HCT116 (cell line): Measurements from ENCODE around the gene DOCK9. TPM values are rescaled to one million over a fixed set of nuclear protein-coding genes. Genes with fewer than 3 reads are reported as not detected.

Experiments
- ATAC-seq: fragments of 200-7000 bp; cut with Tn5 transposase; 2 replicates; pipeline ENCODE4 v1.9.1; 2020; ENCODE audit warnings: mild to moderate bottlenecking, moderate library complexity
- BruUV-seq: library from RNA; stranded (reverse); fragments of 400-500 nt; replicated peaks from 2 replicates; lab custom pipeline; 2021; lab: Mats Ljungman, UMichigan
- CTCF ChIA-PET: fragments of 300-600 bp; sonication (Branson Sonifier 250); formaldehyde crosslinking; loops from one replicate; lab custom pipeline; 2021; ENCODE audit warnings: antibody characterized with exemption; lab: Charles Lee
- POLR2A ChIA-PET: fragments of 300-600, 350-600 bp; sonication (Branson Sonifier 250); formaldehyde crosslinking; loops from one replicate; lab custom pipeline; 2021; ENCODE audit warnings: antibody characterized with exemption; lab: Charles Lee
- RAD21 ChIA-PET, 2 experiments: fragments of 300-600 bp; sonication (Branson Sonifier 250); formaldehyde crosslinking; loops; one replicate each; lab custom pipeline; 2023; ENCODE audit warnings: low total read pairs in 2 of 2; ENCODE audit not compliant: uncharacterized antibody in 2 of 2, unreplicated experiment in 2 of 2, low non-redundant PET in 1 of 2; lab: Charles Lee
- DNase-seq: peaks from one replicate; pipeline ENCODE4 v3.0.0-alpha.2; 2010; ENCODE audit warnings: low read depth, low spot score
- H2AFZ ChIP-seq: fragments of 200-600 bp; shearing (Covaris generic), sonication (generic); 2 replicates; pipeline ENCODE4 v1.6.1; 2017; ENCODE audit warnings: low read depth, mixed run types, mixed read lengths, antibody characterized with exemption, low read length; ENCODE audit not compliant: poor library complexity, severe bottlenecking
- H3K27ac ChIP-seq: 2 replicates; pipeline ENCODE4 v1.5.1; 2012; ENCODE audit warnings: low read depth, low read length
- H3K27me3 ChIP-seq: fragments of 200-600 bp; sonication (generic); 2 replicates; pipeline ENCODE4 v1.6.1; 2016; ENCODE audit warnings: mixed run types, low read length, mixed read lengths; ENCODE audit not compliant: insufficient read depth
- H3K36me3 ChIP-seq, 2 experiments: fragments of 200-500 bp in 1 of 2; fragments of 200-600 bp in 1 of 2; sonication (Bioruptor generic) in 1 of 2; sonication (generic) in 1 of 2; 2 replicates each; pipeline versions ENCODE4 v1.5.1 to v1.6.1; 2014 to 2016; ENCODE audit warnings: low read length in 2 of 2, inconsistent platforms in 1 of 2, mixed read lengths in 1 of 2, mixed run types in 1 of 2; ENCODE audit not compliant: insufficient read depth in 2 of 2, control insufficient read depth in 1 of 2
- H3K4me1 ChIP-seq, 2 experiments: fragments of 200-600 bp in 1 of 2; sonication (generic) in 1 of 2; 2 replicates each; pipeline versions ENCODE4 v1.5.1 to v1.6.1; 2012 to 2017; ENCODE audit warnings: low read length in 2 of 2, inconsistent platforms in 1 of 2, mild to moderate bottlenecking in 1 of 2, mixed read lengths in 1 of 2, mixed run types in 1 of 2, moderate library complexity in 1 of 2; ENCODE audit not compliant: insufficient read depth in 2 of 2, control insufficient read depth in 1 of 2
- H3K4me2 ChIP-seq: fragments of 200-600 bp; sonication (generic); 2 replicates; pipeline ENCODE4 v1.6.1; 2017; ENCODE audit warnings: mixed run types, low read length, mixed read lengths
- H3K4me3 ChIP-seq, 2 experiments: fragments of 200-600 bp in 1 of 2; sonication (generic) in 1 of 2; replicated peaks in 1 of 2; 2 replicates each; pipeline ENCODE4 v1.5.1; 2011 to 2016; ENCODE audit warnings: low read length in 2 of 2, control low read depth in 1 of 2, low read depth in 1 of 2, mild to moderate bottlenecking in 1 of 2, mixed read lengths in 1 of 2, mixed run types in 1 of 2
- H3K79me2 ChIP-seq: fragments of 200-600 bp; sonication (generic); 2 replicates; pipeline ENCODE4 v1.6.1; 2017; ENCODE audit warnings: mild to moderate bottlenecking, mixed run types, low read length, moderate library complexity, mixed read lengths; ENCODE audit not compliant: insufficient read depth
- H3K9ac ChIP-seq: fragments of 200-600 bp; sonication (generic); 2 replicates; pipeline ENCODE4 v1.6.1; 2016; ENCODE audit warnings: low read length, mixed read lengths
- H3K9me2 ChIP-seq: fragments of 200-600 bp; sonication (generic), shearing (Covaris generic); 2 replicates; pipeline ENCODE4 v1.6.1; 2017; ENCODE audit warnings: mixed run types, mild to moderate bottlenecking, moderate library complexity; ENCODE audit not compliant: insufficient read depth
- H3K9me3 ChIP-seq, 2 experiments: fragments of 200-500 bp in 1 of 2; fragments of 200-600 bp in 1 of 2; sonication (Bioruptor generic) in 1 of 2; sonication (generic) in 1 of 2; 2 replicates each; pipeline ENCODE4 v1.6.1; 2014 to 2017; ENCODE audit warnings: low read length in 2 of 2, mixed read lengths in 2 of 2, inconsistent platforms in 1 of 2, low read depth in 1 of 2, mild to moderate bottlenecking in 1 of 2, mixed run types in 1 of 2, moderate library complexity in 1 of 2; ENCODE audit not compliant: control insufficient read depth in 1 of 2, insufficient read depth in 1 of 2
- H4K20me1 ChIP-seq: fragments of 200-600 bp; sonication (generic), shearing (Covaris generic); 2 replicates; pipeline ENCODE4 v1.6.1; 2017; ENCODE audit warnings: mixed run types, mild to moderate bottlenecking, moderate library complexity; ENCODE audit not compliant: insufficient read depth
- CEBPB ChIP-seq: IDR thresholded peaks from 2 replicates; pipeline ENCODE4 v1.6.1; 2012; ENCODE audit warnings: low read depth
- EGR1 ChIP-seq: IDR thresholded peaks from 2 replicates; pipeline ENCODE4 v1.6.1; 2012; ENCODE audit warnings: low read depth
- ELF1 ChIP-seq: IDR thresholded peaks from 2 replicates; pipeline ENCODE4 v1.6.1; 2012; ENCODE audit warnings: low read depth, borderline replicate concordance
- EZH2 ChIP-seq: fragments of 200-600 bp; sonication (generic); IDR thresholded peaks from 2 replicates; pipeline ENCODE4 v1.6.1; 2017; ENCODE audit warnings: antibody characterized with exemption, mixed run types
- EZH2phosphoT487 ChIP-seq: fragments of 200-600 bp; IDR thresholded peaks from 2 replicates; pipeline ENCODE4 v1.6.1; 2018; ENCODE audit warnings: antibody characterized with exemption, borderline replicate concordance
- FOSL1 ChIP-seq: IDR thresholded peaks from 2 replicates; pipeline ENCODE4 v1.6.1; 2012; ENCODE audit warnings: low read depth
- JUND ChIP-seq: IDR thresholded peaks from 2 replicates; pipeline ENCODE4 v1.6.1; 2012
- POLR2A ChIP-seq: IDR thresholded peaks from 2 replicates; pipeline ENCODE4 v1.7.0; 2011; ENCODE audit warnings: borderline replicate concordance; ENCODE audit not compliant: insufficient read depth, insufficient read length; ENCODE audit errors: extremely low read depth
- POLR2AphosphoS5 ChIP-seq: IDR thresholded peaks from 2 replicates; pipeline ENCODE4 v1.6.1; 2011; ENCODE audit warnings: mild to moderate bottlenecking, low read depth, low read length, moderate library complexity
- RAD21 ChIP-seq: IDR thresholded peaks from 2 replicates; pipeline ENCODE4 v1.6.1; 2012; ENCODE audit warnings: low read depth, mild to moderate bottlenecking
- REST ChIP-seq: IDR thresholded peaks from 2 replicates; pipeline ENCODE4 v1.6.1; 2012; ENCODE audit warnings: low read depth
- SIN3A ChIP-seq: IDR thresholded peaks from 2 replicates; pipeline ENCODE4 v1.6.1; 2012; ENCODE audit warnings: low read depth
- SP1 ChIP-seq: IDR thresholded peaks from 2 replicates; pipeline ENCODE4 v1.6.1; 2012; ENCODE audit warnings: low read depth
- YY1 ChIP-seq: IDR thresholded peaks from 2 replicates; pipeline ENCODE4 v1.6.1; 2011; ENCODE audit warnings: low read length, low read depth, moderate library complexity, mild to moderate bottlenecking; ENCODE audit not compliant: insufficient replicate concordance; ENCODE audit errors: extremely low read depth
- intact Hi-C: fragments of 100-400 bp; cut with micrococcal nuclease; formaldehyde crosslinking; loops from 2 replicates; pipeline ENCODE4 v1.10.0; 2022
- total RNA-seq: library from RNA; stranded (reverse); gene quantifications from one replicate; pipeline ENCODE4 v1.2.1, GENCODE V29; 2021; ENCODE audit not compliant: unreplicated experiment
- TF ChIP-seq, protein P1 (sequence below), 3 experiments: fragments of 200-600 bp in 1 of 3; sonication (generic) in 1 of 3; IDR thresholded peaks in 2 of 3; conservative IDR thresholded peaks in 1 of 3; 2 replicates each; pipeline ENCODE4 v1.5.1; 2012 to 2017; ENCODE audit warnings: low read depth in 2 of 3, low read length in 2 of 3, antibody characterized with exemption in 1 of 3, borderline replicate concordance in 1 of 3, control low read depth in 1 of 3, mild to moderate bottlenecking in 1 of 3, mixed read lengths in 1 of 3, mixed run types in 1 of 3, moderate library complexity in 1 of 3; ENCODE audit not compliant: insufficient read depth in 1 of 3

Gene DOCK9
- total RNA-seq, 1 experiment from 2014 or later: 58.8 TPM

DNA sequence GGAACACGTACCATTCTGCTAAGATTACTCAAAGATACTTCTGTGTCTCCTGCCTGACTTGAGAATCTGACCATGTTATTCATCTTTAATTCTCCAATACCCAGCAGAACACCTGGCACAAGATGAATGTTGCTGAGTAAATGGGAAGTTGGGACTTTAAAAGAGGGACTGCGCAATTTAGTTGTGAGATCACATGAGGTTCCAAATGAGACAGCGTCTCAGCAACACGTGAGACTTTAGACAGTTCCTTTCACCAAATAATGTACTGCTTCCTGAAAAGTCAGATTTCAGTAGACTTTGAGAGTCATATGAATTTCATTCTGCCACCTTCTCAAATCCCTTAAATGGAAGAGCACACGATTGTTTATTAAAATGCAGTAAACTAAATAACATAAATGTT lies 36.7 kb downstream of the DOCK9 start:
- ATAC-seq: no peak
- Histone ChIP-seq H3K4me1 (peaks cover 17% of the 10 kb centered on the region in 2 experiments), H3K36me3 (no peaks in the 10 kb centered on the region), H2AFZ (no peak overlapping the region), H3K27me3 (no peaks in the 10 kb centered on the region), H3K79me2 (no peaks in the 10 kb centered on the region), H3K9me3 (no peaks in the 10 kb centered on the region), H3K4me2 (no peak overlapping the region), H4K20me1 (no peaks in the 10 kb centered on the region), H3K27ac (no peak overlapping the region), H3K9ac (no peak overlapping the region), H3K9me2 (no peaks in the 10 kb centered on the region), H3K4me3 (no peak overlapping the region)
- TF ChIP-seq ELF1: no peak
- no peak for TF ChIP-seq FOSL1
- no peak for TF ChIP-seq RAD21
- no peak for TF ChIP-seq YY1
- ChIA-PET CTCF (no interaction called here), RAD21 (no interaction called here), POLR2A (no interaction called here)
- BruUV-seq: no TSS peak
- intact Hi-C loops: no loop called here
- DNase-seq: no peak

DNA sequence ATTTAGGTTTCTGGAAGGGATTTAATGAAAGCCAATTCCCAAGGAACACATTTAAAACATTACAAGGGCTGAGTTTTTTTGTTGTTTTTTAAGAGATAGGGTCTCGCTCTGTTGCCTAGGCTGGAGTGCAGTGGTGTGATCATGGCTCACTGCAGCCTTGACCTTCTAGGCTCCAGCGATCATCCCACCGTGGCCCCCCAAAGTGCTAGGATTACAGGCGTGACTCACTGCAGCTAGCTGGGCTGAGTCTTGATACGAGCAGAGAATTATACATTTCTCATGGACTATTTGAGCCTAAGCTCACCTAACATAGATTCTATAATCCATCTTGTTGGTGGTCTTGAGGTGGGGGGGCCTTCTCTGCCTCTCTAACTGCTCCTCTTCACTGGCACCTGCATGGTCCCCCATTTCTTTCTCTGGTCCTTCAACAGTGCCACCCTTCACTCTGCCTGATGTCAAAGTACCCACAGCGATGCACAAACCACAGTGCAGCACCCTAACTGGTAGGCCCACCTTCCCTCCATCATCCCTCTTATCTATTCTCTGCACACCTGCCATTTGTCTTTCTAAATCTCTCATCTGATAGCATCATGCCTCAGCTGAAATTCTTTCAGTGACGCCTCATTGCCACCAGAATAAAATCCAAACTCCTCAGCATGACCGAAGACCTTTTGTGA lies 37.4 kb downstream of the DOCK9 start:
- ChIA-PET RAD21 (no interaction called here), POLR2A (no interaction called here), CTCF (no interaction called here)
- no peak overlapping the region for H3K9ac ChIP-seq
- H3K9me2 ChIP-seq: no peaks in the 10 kb centered on the region
- no peaks in the 10 kb centered on the region for H4K20me1 ChIP-seq
- no peak overlapping the region for H3K27ac ChIP-seq
- no peak for TF ChIP-seq FOSL1
- no peak for TF ChIP-seq JUND
- TF ChIP-seq CEBPB: no peak
- no peak for TF ChIP-seq EZH2
- no peak for TF ChIP-seq EZH2phosphoT487
- no peak for TF ChIP-seq YY1
- no peak for TF ChIP-seq REST
- TF ChIP-seq, protein P1, sequence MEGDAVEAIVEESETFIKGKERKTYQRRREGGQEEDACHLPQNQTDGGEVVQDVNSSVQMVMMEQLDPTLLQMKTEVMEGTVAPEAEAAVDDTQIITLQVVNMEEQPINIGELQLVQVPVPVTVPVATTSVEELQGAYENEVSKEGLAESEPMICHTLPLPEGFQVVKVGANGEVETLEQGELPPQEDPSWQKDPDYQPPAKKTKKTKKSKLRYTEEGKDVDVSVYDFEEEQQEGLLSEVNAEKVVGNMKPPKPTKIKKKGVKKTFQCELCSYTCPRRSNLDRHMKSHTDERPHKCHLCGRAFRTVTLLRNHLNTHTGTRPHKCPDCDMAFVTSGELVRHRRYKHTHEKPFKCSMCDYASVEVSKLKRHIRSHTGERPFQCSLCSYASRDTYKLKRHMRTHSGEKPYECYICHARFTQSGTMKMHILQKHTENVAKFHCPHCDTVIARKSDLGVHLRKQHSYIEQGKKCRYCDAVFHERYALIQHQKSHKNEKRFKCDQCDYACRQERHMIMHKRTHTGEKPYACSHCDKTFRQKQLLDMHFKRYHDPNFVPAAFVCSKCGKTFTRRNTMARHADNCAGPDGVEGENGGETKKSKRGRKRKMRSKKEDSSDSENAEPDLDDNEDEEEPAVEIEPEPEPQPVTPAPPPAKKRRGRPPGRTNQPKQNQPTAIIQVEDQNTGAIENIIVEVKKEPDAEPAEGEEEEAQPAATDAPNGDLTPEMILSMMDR (IDR thresholded peaks at IDR 0.05 in 2 of 3, conservative IDR thresholded peaks at IDR 0.05 in 1 of 3; ENCODE audit: borderline replicate concordance in 1 of 3, insufficient read depth in 1 of 3, low read depth in 2 of 3, low read length in 2 of 3): no peak
- no peak for TF ChIP-seq POLR2A
- TF ChIP-seq POLR2AphosphoS5: no peak
- TF ChIP-seq EGR1: no peak
- TF ChIP-seq SP1: no peak
- no peak for TF ChIP-seq SIN3A
- no peak overlapping the region for H3K4me3 ChIP-seq
- no peaks in the 10 kb centered on the region for H3K79me2 ChIP-seq
- no TSS peak for BruUV-seq
- no peak overlapping the region for H3K4me2 ChIP-seq
- ATAC-seq: no peak
- peaks cover 17% of the 10 kb centered on the region in 2 experiments for H3K4me1 ChIP-seq
- intact Hi-C loops: no loop called here
- H3K27me3 ChIP-seq: no peaks in the 10 kb centered on the region
- no peaks in the 10 kb centered on the region for H3K36me3 ChIP-seq
- no peaks in the 10 kb centered on the region for H3K9me3 ChIP-seq
- no peak overlapping the region for H2AFZ ChIP-seq
- no peak for DNase-seq
